CD8-positive, alpha-beta memory T cell (primary cell): ENCODE results near the gene PRDX5. TPM values are rescaled to one million over a fixed set of nuclear protein-coding genes. Genes with fewer than 3 reads are reported as not detected.

Experiments used
- CTCF ChIA-PET: fragments of 350-600 bp; sonication (Branson Sonifier 250); formaldehyde crosslinking; loops from one replicate; lab custom pipeline; 2021; ENCODE audit warnings: antibody characterized with exemption; lab: Charles Lee
- POLR2A ChIA-PET: fragments of 350-600 bp; sonication (Branson Sonifier 250); formaldehyde crosslinking; loops from one replicate; lab custom pipeline; 2021; ENCODE audit warnings: antibody characterized with exemption; lab: Charles Lee
- DNase-seq, 5 donors: peaks; one replicate each; pipeline versions ENCODE4 v3.0.0 to v3.0.0-alpha.2; 2020 to 2022; ENCODE audit warnings: mixed read lengths in 1 of 5
- H3K27ac ChIP-seq: one replicate; pipeline ENCODE4 v1.7.0; 2013; ENCODE audit warnings: low read depth, mild to moderate bottlenecking, low read length, moderate library complexity
- H3K27me3 ChIP-seq: 2 replicates; pipeline ENCODE4 v1.7.0; 2013; ENCODE audit warnings: low read length, mild to moderate bottlenecking; ENCODE audit not compliant: insufficient read depth, poor library complexity, severe bottlenecking
- H3K36me3 ChIP-seq: 2 replicates; pipeline ENCODE4 v1.7.0; 2013; ENCODE audit warnings: mild to moderate bottlenecking, low read length, moderate library complexity; ENCODE audit not compliant: insufficient read depth
- H3K4me1 ChIP-seq: 2 replicates; pipeline ENCODE4 v1.7.0; 2013; ENCODE audit warnings: mild to moderate bottlenecking, low read length, moderate library complexity; ENCODE audit not compliant: insufficient read depth
- H3K4me3 ChIP-seq: 2 replicates; pipeline ENCODE4 v1.7.0; 2013; ENCODE audit warnings: mild to moderate bottlenecking, low read length
- H3K9me3 ChIP-seq: 2 replicates; pipeline ENCODE4 v1.7.0; 2013; ENCODE audit warnings: mild to moderate bottlenecking, low read length
- H3K27ac Mint-ChIP-seq, 8 donors: one replicate each; pipeline ENCODE4 v1.8.0; 2020 to 2021; ENCODE audit warnings: mixed read lengths in 8 of 8, mild to moderate bottlenecking in 6 of 8, inconsistent platforms in 3 of 8, moderate library complexity in 3 of 8
- H3K27me3 Mint-ChIP-seq, 2 donors: one replicate each; pipeline ENCODE4 v1.8.0; 2020 to 2021; ENCODE audit warnings: mixed read lengths in 2 of 2, mild to moderate bottlenecking in 1 of 2, moderate library complexity in 1 of 2
- H3K36me3 Mint-ChIP-seq, 3 donors: one replicate each; pipeline ENCODE4 v1.8.0; 2020 to 2021; ENCODE audit warnings: mixed read lengths in 3 of 3, inconsistent platforms in 1 of 3, mild to moderate bottlenecking in 1 of 3
- H3K4me1 Mint-ChIP-seq, 3 donors: one replicate each; pipeline ENCODE4 v1.8.0; 2020 to 2021; ENCODE audit warnings: mixed read lengths in 3 of 3, inconsistent platforms in 1 of 3, mild to moderate bottlenecking in 1 of 3
- H3K4me3 Mint-ChIP-seq, 7 donors: one replicate each; pipeline ENCODE4 v1.8.0; 2020 to 2021; ENCODE audit warnings: mixed read lengths in 7 of 7, mild to moderate bottlenecking in 6 of 7, moderate library complexity in 4 of 7, inconsistent platforms in 2 of 7
- H3K9me3 Mint-ChIP-seq, 5 donors: one replicate each; pipeline ENCODE4 v1.8.0; 2020 to 2022; ENCODE audit warnings: mixed read lengths in 5 of 5, mild to moderate bottlenecking in 3 of 5, moderate library complexity in 2 of 5, inconsistent platforms in 1 of 5
- polyA plus RNA-seq: library from polyadenylated mRNA; unstranded; fragments of 300-500 nt; fragmentation: Illumina TruSeq; gene quantifications from one replicate; pipeline ENCODE4 v1.2.3, GENCODE V29; 2021
- total RNA-seq, 2 experiments: library from RNA; stranded (reverse); gene quantifications; one replicate each; pipeline ENCODE4 v1.2.3, GENCODE V29; 2021

The PRDX5 gene
- total and polyA plus RNA-seq, 3 experiments from 2014 or later: 114 to 170 (median 126) TPM

DNA sequence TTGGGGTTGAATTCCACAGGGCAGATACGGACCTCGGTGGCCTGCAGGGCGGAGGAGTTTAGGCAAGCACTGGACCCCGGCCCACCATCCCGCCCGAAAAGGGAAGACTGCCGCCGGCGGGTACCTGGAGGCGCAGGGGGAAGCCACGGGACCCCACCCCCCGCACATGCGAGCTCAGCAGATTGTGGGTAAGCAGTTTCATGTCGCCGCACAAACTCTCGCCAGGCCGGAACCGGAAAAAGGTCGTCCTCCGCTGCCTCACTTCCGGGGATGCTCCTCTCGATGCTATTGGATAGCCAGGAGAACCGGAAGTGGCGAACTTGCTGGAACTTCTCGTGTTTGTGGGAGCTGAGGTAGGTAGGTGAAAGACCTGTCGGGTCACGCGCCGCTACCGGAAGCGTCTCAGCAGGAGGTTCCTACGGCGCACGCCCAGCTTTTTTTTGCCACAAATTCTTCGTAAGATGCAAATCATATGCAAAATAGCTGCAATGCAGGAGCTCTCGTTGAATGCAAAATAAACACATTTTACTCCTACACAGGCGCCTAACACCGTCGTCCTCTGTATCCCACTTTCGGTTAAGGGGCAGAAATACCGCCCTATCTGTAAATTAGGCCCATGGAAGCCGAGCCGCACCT is 478 bp upstream of the PRDX5 start, which contains the start of gene TRMT112:
TRMT112 (minus strand) TSS at position 235 of the 636 bp plus-strand sequence; CDS start at position 202, 33 bp downstream.
- H3K4me1 Mint-ChIP-seq: peaks cover 35 to 50% (median 37%) of the 10 kb centered on the region in 3 donors
- ChIA-PET CTCF (interaction anchor here (0.7 to 3.6 kb wide), 28 partner anchors 10 to 426 kb away, joined by 3 to 61 read pairs (median 4); partner anchors contain the start of genes BAD, CCDC88B, ESRRA and FERMT3), POLR2A (interaction anchor here (0.6 to 3.4 kb wide), 27 partner anchors 10 to 1590 kb away, joined by 3 to 42 read pairs (median 4); partner anchors contain the start of genes BAD, CCDC88B, ESRRA and FERMT3)
- peaks cover 4 to 69% (median 10%) of the 10 kb centered on the region in 3 donors for H3K36me3 Mint-ChIP-seq
- no peaks in the 10 kb centered on the region for H3K9me3 Mint-ChIP-seq
- Histone ChIP-seq H3K9me3 (no peaks in the 10 kb centered on the region), H3K36me3 (no peaks in the 10 kb centered on the region), H3K4me3 (peak within 1 kb of the TSS; percentile 93), H3K27me3 (no peaks in the 10 kb centered on the region), H3K27ac (peak within 1 kb of the TSS; percentile 97), H3K4me1 (peaks cover 14% of the 10 kb centered on the region)
- H3K27me3 Mint-ChIP-seq: peaks cover 0 to 7% of the 10 kb centered on the region in 2 donors
- peak; percentile 92 to 99 (median 97) for DNase-seq
- peak within 1 kb of the TSS; percentile 89 to 97 (median 94) for H3K4me3 Mint-ChIP-seq
- peak within 1 kb of the TSS; percentile 98 to 100 (median 99) for H3K27ac Mint-ChIP-seq

- no peaks in the 10 kb centered on the region for H3K9me3 ChIP-seq
- peaks cover 4 to 60% (median 5%) of the 10 kb centered on the region in 3 donors for H3K36me3 Mint-ChIP-seq
Measured at GRCh38 chr11:64318766-64319761, 1.1 kb downstream of the PRDX5 start.

DNA sequence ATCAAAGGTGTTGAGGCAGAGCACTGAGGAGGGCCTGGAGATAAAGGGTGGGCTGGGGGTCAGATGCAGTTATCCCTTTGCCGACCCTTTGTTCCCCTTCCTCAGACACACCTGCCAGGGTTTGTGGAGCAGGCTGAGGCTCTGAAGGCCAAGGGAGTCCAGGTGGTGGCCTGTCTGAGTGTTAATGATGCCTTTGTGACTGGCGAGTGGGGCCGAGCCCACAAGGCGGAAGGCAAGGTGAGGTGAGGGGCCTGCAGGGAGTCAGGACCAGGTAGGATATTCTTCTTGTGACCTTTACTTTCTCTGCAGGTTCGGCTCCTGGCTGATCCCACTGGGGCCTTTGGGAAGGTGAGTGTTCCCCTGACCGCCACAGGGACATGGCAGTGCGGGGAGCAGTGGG is 2.6 kb downstream of the PRDX5 start:
- peak overlapping the region in 4 of 8 donors; percentile 33 to 79 (median 51) for H3K27ac Mint-ChIP-seq

More at GRCh38 chr11:64318766-64319761, 1.1 kb downstream of the PRDX5 start:
- H3K4me3 ChIP-seq: peak overlapping the region; percentile 93
- H3K27ac ChIP-seq: peak overlapping the region; percentile 97
- Mint-ChIP-seq H3K27ac (peak overlapping the region; percentile 98 to 100 (median 99)), H3K9me3 (no peaks in the 10 kb centered on the region), H3K4me1 (peaks cover 26 to 41% (median 29%) of the 10 kb centered on the region in 3 donors), H3K27me3 (peaks cover 0 to 7% of the 10 kb centered on the region in 2 donors), H3K4me3 (peak overlapping the region; percentile 89 to 97 (median 94))
- no peaks in the 10 kb centered on the region for H3K36me3 ChIP-seq
- POLR2A ChIA-PET: interaction anchor here (1.1 to 3.4 kb wide), 5 partner anchors 15 to 816 kb away, joined by 3 to 42 read pairs (median 28); partner anchors contain the start of genes CCDC88B, ESRRA and SYVN1
- peaks cover 14% of the 10 kb centered on the region for H3K4me1 ChIP-seq
- no peak for DNase-seq
- CTCF ChIA-PET: interaction anchor here (2.9 to 3.6 kb wide), 3 partner anchors 13 to 21 kb away, joined by 34 to 61 read pairs (median 42); partner anchors contain the start of genes CCDC88B and ESRRA
- H3K27me3 ChIP-seq: no peaks in the 10 kb centered on the region

DNA sequence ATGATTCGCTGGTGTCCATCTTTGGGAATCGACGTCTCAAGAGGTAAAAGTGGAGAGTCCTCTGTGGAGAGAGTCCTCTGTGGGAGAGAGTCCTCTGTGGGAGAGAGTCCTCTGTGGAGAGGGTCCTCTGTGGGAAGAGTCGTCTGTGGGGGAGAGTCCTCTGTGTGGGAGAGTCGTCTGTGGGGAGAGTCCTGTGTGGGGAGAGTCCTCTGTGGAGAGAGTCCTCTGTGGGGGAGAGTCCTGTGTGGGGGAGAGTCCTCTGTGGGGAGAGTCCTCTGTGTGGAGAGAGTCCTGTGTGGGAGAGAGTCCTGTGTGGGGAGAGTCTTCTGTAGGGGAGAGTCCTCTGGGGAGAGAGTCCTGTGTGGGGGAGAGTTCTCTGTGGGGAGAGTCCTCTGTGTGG is 3.1 kb downstream of the PRDX5 start:
- ChIA-PET CTCF (no interaction called here), POLR2A (no interaction called here)
- Mint-ChIP-seq H3K4me1 (peaks cover 26 to 41% (median 27%) of the 10 kb centered on the region in 3 donors), H3K9me3 (no peaks in the 10 kb centered on the region), H3K36me3 (peaks cover 4 to 47% (median 4%) of the 10 kb centered on the region in 3 donors), H3K27ac (peak overlapping the region in 6 of 8 donors; percentile 18 to 79 (median 51)), H3K4me3 (peak overlapping the region in 2 of 7 donors; percentile 11 to 78), H3K27me3 (peaks cover 0 to 7% of the 10 kb centered on the region in 2 donors)
- H3K27me3 ChIP-seq: no peaks in the 10 kb centered on the region
- H3K27ac ChIP-seq: no peak overlapping the region
- H3K4me1 ChIP-seq: peaks cover 14% of the 10 kb centered on the region
- no peaks in the 10 kb centered on the region for H3K9me3 ChIP-seq
- no peaks in the 10 kb centered on the region for H3K36me3 ChIP-seq
- no peak overlapping the region for H3K4me3 ChIP-seq
- no peak for DNase-seq

More for the DNA sequence above, 2.6 kb downstream of the PRDX5 start:
- Mint-ChIP-seq H3K36me3 (peaks cover 4 to 47% (median 4%) of the 10 kb centered on the region in 3 donors), H3K9me3 (no peaks in the 10 kb centered on the region), H3K4me1 (peaks cover 26 to 41% (median 27%) of the 10 kb centered on the region in 3 donors), H3K4me3 (no peak overlapping the region), H3K27me3 (peaks cover 0 to 7% of the 10 kb centered on the region in 2 donors)
- H3K4me3 ChIP-seq: no peak overlapping the region
- DNase-seq: no peak
- ChIA-PET POLR2A (no interaction called here), CTCF (no interaction called here)
- H3K4me1 ChIP-seq: peaks cover 14% of the 10 kb centered on the region
- no peaks in the 10 kb centered on the region for H3K9me3 ChIP-seq
- no peak overlapping the region for H3K27ac ChIP-seq
- H3K36me3 ChIP-seq: no peaks in the 10 kb centered on the region
- H3K27me3 ChIP-seq: no peaks in the 10 kb centered on the region

DNA sequence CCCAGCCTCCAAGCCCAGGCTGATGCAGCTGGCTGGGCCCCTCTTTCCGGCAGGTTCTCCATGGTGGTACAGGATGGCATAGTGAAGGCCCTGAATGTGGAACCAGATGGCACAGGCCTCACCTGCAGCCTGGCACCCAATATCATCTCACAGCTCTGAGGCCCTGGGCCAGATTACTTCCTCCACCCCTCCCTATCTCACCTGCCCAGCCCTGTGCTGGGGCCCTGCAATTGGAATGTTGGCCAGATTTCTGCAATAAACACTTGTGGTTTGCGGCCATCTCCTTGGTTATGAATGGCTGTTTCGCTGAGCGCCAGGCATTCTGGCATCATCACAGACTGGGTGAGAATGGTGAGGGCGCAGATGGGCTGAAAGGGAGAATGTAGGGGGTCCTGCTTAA is 3.6 kb downstream of the PRDX5 start:
- Histone ChIP-seq H3K9me3 (no peaks in the 10 kb centered on the region), H3K36me3 (no peaks in the 10 kb centered on the region), H3K27ac (no peak overlapping the region), H3K4me1 (peaks cover 10% of the 10 kb centered on the region), H3K4me3 (no peak overlapping the region), H3K27me3 (no peaks in the 10 kb centered on the region)
- peak overlapping the region in 2 of 8 donors; percentile 40 to 50 for H3K27ac Mint-ChIP-seq
- CTCF ChIA-PET: interaction anchor here (2.5 kb wide), 1 partner anchor 10 kb away, joined by 10 read pairs; no protein-coding TSS in a partner anchor
- peaks cover 0 to 7% of the 10 kb centered on the region in 2 donors for H3K27me3 Mint-ChIP-seq
- peaks cover 24 to 37% (median 24%) of the 10 kb centered on the region in 3 donors for H3K4me1 Mint-ChIP-seq
- DNase-seq: no peak
- POLR2A ChIA-PET: no interaction called here
- peaks cover 4 to 44% (median 4%) of the 10 kb centered on the region in 3 donors for H3K36me3 Mint-ChIP-seq
- peak overlapping the region in 1 of 7 donors; percentile 78 for H3K4me3 Mint-ChIP-seq
- no peaks in the 10 kb centered on the region for H3K9me3 Mint-ChIP-seq

- Mint-ChIP-seq H3K27me3 (peaks cover 0 to under 1% of the 10 kb centered on the region in 2 donors), H3K9me3 (no peaks in the 10 kb centered on the region), H3K36me3 (peaks cover 4 to 31% (median 4%) of the 10 kb centered on the region in 3 donors), H3K4me1 (peaks cover 10 to 26% (median 13%) of the 10 kb centered on the region in 3 donors), H3K27ac (peak overlapping the region in 1 of 8 donors; percentile 88), H3K4me3 (no peak overlapping the region)
- Histone ChIP-seq H3K27ac (no peak overlapping the region), H3K27me3 (no peaks in the 10 kb centered on the region), H3K4me3 (no peak overlapping the region), H3K9me3 (no peaks in the 10 kb centered on the region), H3K4me1 (peaks cover 6% of the 10 kb centered on the region), H3K36me3 (no peaks in the 10 kb centered on the region)
- CTCF ChIA-PET: interaction anchor here (2.5 kb wide), 1 partner anchor 9 kb away, joined by 10 read pairs; no protein-coding TSS in a partner anchor
- POLR2A ChIA-PET: interaction anchor here (0.5 kb wide), 1 partner anchor 135 kb away, joined by 3 read pairs; no protein-coding TSS in a partner anchor
- DNase-seq: no peak
Measured at GRCh38 chr11:64322925-64323260, 5.0 kb downstream of the PRDX5 start.

DNA sequence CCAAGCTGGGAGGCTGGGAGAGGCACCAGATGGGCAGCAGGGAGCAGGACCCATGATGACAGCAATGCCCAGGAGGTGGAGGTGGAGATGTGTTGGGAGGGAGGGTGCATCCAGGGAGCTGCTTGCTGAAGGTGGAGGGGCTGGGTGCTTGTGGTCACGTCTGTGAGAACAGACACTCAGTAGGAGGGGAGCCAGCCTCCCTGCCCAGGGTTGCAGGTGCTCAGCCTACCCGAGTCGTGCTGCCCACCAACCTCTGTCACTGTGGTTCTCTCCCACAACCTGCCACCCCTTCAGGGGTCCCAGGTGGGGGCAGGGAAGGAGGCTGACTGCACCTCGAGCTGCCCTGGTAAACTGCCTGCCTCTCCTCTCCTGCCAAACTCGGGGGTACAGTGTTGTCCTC is 5.5 kb downstream of the PRDX5 start:
- Histone ChIP-seq H3K9me3 (no peaks in the 10 kb centered on the region), H3K27ac (no peak overlapping the region), H3K4me3 (no peak overlapping the region), H3K4me1 (peaks cover 6% of the 10 kb centered on the region), H3K27me3 (no peaks in the 10 kb centered on the region), H3K36me3 (no peaks in the 10 kb centered on the region)
- H3K9me3 Mint-ChIP-seq: no peaks in the 10 kb centered on the region
- peak overlapping the region in 2 of 8 donors; percentile 73 to 81 for H3K27ac Mint-ChIP-seq
- peak overlapping the region in 1 of 7 donors; percentile 64 for H3K4me3 Mint-ChIP-seq
- peaks cover 7 to 21% (median 8%) of the 10 kb centered on the region in 3 donors for H3K4me1 Mint-ChIP-seq
- H3K27me3 Mint-ChIP-seq: no peaks in the 10 kb centered on the region
- DNase-seq: no peak
- ChIA-PET CTCF (interaction anchor here (2.5 kb wide), 1 partner anchor 8 kb away, joined by 10 read pairs; no protein-coding TSS in a partner anchor), POLR2A (interaction anchor here (0.5 kb wide), 1 partner anchor 135 kb away, joined by 3 read pairs; no protein-coding TSS in a partner anchor)
- H3K36me3 Mint-ChIP-seq: peaks cover 4 to 26% (median 4%) of the 10 kb centered on the region in 3 donors
